ENCODE measurements around the gene BCR.

BCR gene

DNA sequence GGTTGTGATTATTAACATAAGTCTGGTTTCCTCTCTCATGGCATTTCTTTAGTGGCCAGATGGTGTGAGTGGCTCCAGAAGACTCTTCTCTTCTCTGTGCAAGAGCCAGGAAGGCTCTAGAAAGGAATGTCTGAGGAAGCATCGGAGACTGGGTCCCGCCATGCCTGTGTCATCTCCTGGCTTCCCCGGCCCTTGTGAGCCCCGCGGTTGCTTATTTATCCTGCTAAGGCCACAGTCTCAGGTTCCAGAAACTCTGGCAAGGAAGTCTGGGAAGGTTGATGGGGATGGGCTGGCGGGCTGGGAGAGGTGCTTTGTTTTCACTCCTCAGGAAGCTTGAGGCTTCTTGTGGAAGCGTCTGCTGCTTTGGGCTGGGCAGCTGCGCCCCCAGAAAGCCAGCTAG is 18.9 kb downstream of the BCR start:
- no peak for DNase-seq (ENCODE audit: low spot score)

- DNase-seq (ENCODE audit: low spot score): no peak
Observed at GRCh38 chr22:23200898-23201297, 20.6 kb downstream of the BCR start.

DNA sequence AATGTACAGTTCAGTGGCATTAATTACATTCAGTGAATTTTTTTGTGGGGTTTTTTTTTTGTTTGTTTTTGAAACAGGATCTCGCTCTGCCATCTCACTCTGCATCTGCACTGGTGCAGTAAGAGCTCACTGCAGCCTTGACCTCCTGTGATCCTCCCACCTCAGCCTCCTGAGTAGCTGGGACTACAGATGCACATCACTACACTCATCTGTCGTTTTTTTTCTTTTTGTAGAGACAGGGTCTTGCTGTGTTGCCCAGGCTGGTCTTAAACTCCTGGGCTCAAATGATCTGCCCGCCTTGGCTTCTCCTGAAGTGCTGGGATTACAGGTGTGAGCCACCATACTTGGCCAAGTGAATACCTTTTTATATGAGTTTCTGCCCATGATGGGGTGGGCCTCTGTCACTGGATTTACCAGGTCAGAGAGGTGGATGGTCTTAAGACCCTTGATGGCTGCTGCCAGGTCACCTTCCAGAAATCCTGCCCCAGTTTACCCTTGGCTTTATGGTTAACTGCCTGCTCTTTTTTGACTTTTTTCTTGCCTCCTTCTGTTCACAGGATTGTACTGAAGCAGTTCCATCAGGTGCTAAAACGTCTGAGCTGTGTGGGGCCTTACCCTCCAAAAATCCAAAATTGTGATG is 22.6 kb downstream of the BCR start:
- DNase-seq (ENCODE audit: low spot score): no peak

DNA sequence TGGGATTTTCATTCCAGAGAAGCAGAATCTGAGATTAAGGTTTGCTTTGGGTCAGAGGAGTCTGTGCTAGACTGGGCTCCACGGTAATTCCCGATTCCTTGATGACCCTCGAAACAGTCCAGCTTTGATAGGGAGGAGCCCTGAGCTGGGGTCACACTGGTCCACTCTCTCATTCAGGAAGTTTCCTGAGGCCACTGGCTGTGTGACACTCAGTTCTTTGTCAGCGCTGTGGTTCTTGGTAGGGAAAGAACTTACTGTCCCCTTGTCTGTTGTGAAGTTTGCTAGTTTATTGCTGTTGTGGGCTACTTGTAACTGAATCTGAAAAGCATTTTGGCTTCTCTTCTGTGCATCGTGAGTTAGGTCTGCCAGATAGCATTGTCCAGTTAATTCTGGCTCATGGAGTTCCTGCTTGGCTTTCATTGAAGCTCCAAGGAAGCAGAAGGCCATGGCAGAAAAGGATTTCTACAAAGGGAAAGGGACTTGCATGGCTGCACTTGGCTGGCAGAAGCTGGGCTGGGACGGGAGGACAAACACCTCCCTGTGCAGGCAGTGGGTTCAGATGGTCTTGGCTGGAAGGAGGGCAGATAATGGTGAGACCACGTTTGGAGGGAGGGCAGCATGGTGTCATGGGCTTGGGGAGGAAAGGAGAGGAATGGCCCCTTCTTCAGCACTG is 23.3 kb downstream of the BCR start:
- DNase-seq (ENCODE audit: low spot score): no peak

DNA sequence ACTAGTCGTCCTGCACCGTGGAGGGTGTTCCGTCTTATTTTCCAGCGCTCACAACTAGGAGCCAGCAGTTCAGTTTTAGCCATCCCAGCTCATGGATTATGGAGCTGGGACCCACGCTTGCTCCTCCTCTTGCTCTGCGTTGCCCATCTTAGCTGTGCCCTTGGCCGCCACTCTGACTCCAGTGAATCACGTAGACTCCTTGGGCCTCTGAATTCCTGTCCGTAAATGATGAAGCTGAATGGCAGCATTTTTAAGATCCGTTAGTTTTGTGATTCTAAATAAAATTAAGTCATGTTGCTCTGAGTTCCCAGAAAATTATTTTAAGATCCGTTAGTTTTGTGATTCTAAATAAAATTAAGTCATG is 23.8 kb downstream of the BCR start:
- DNase-seq (ENCODE audit: low spot score): peak; percentile 37

GRCh38 chr22:23204541-23205157 is 24.3 kb downstream of the BCR start:
- DNase-seq (ENCODE audit: low spot score): peak; percentile 54

- DNase-seq (ENCODE audit: low spot score): no peak
Observed at GRCh38 chr22:23205339-23206049, 25.2 kb downstream of the BCR start.

- DNase-seq (ENCODE audit: low spot score): no peak
Observed at GRCh38 chr22:23206915-23207314, 26.6 kb downstream of the BCR start.

- no peak for DNase-seq (ENCODE audit: low spot score)
Observed at GRCh38 chr22:23207729-23208393, 27.6 kb downstream of the BCR start.

DNA sequence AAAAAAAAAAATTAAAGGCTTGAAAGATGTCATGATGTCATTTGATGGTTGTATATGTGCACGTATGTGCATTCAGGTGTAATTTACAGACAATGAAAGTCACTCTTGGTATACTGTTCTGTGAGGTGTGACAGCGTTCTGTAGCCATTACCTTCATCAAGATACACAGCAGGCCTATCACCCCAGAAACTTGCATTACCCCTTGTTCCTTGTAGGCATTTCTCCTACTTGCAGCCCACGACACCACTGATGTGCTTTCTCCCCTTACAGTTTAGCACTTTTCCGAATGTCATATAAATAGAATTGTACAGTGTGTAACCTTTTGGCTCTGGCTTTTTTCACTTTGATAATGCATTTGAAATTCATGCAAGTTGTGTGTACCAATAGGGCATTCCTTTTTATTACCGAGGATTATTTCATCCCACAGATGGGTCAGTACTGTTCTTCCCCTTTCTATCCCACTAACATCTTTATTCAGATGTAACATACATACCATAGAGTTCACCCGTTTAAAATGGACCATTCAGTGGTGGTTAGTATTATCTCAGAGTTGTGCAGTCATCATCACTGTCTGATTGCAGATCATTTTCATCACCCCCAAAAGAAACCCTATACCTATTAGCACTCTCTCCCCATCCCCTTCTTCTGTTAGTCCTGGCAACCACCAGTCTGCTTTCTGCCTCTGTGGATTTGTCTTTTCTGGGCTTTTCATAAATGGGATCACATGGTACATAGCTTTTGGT is 30.3 kb downstream of the BCR start:
- no peak for DNase-seq (ENCODE audit: low spot score)

DNA sequence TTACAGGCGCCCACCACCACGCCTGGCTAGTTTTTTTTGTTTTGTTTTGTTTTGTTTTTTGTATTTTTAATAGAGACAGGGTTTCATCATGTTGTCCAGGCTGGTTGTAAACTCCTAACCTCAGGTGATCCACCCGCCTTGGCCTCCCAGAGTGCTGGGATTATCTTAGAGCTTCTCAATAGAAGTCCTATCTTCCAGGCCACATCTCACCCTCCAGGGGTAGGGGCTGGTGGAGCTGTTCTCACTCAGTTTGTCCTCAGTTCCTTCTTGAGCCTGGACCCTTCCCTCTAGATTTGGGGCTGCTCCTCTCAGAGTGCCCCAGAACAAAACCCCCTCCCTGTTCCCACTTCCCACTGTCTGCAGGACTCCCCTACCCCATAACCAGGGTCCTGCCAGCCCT is 31.3 kb downstream of the BCR start:
- no peak for DNase-seq (ENCODE audit: low spot score)

- no peak for DNase-seq (ENCODE audit: low spot score)
Observed at GRCh38 chr22:23212061-23213021, 32.0 kb downstream of the BCR start.

DNA sequence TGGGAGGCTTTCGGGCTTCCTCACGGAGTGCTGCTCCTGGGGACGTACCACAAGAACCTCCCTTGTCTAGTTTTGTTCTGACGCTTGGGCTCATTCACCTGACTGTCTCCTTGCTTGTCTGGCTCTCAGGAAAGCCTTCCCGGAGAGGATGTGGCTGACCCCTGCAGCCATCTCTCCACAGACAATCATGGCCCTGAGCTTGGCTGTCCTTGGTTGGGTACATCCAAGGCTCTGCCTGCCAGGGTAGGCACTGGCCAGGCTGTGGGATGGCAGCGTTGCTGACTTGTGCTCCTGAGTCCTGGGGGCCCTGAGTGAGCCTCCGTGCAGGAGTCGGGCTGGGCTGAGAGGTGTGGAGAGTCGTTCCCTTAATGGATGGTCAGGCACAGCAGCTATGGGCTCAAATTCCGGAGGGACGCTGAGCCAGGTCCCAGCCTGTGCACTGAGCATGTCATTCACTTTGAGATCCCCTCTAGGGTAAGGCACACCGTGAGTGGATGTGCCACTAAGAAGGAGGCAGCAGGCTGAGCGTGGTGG is 32.8 kb downstream of the BCR start:
- DNase-seq (ENCODE audit: low spot score): no peak

DNA sequence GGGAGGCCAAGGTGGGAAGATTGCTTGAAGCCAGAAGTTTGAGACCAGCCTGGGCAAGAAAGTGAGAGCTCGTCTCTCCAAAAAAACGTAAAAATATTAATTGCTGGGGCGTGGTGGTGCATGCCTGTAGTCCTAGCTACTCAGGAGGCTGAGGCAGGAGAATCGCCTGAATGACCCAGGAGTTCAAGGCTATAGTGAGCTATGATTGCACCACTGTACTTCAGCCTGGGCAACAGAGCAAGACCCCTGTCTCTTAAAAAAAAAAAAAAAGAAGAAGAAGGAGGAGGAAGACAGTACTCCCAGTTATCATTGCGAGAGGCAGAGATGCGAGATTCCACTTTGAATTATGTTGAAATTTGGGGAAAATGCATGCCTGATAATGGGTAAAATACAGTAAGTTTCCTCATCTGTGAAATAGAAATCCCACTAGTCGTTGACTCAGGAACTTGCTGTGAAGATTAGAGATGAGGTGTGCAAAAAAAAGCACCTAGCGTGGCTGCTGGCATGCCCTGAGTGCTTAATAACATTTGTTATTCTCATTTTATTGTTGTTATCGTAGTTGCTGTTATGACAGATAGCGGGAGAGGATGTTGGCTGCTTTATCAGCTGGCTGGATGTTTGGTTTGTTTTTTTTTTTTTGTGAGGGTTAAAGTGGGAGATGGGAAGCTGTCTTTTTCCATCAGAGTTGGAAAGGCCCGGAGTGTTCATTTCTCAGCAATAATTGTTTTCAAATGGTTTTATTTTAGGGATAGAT is 33.4 kb downstream of the BCR start:
- no peak for DNase-seq (ENCODE audit: low spot score)

DNA sequence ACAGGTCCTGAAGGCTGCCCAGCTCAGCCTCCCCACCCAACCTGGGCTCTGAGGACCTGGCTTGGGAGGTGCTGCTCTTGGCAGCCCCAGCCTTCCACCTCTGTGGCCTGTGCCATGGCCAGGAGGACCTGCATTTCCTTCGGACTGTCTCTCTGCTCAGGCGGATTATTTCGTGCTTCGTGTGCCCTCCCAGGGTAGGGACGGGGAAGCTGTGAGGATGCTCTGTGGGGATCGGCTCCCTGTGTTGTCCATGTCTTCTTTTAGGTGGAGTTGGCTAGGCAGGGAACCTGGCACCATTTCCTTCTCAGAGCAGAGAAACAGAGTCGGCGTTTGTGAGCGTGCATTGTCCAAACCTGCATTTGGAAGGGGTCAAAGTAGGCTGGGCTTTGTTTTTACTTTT is 34.1 kb downstream of the BCR start:
- no peak for DNase-seq (ENCODE audit: low spot score)

DNA sequence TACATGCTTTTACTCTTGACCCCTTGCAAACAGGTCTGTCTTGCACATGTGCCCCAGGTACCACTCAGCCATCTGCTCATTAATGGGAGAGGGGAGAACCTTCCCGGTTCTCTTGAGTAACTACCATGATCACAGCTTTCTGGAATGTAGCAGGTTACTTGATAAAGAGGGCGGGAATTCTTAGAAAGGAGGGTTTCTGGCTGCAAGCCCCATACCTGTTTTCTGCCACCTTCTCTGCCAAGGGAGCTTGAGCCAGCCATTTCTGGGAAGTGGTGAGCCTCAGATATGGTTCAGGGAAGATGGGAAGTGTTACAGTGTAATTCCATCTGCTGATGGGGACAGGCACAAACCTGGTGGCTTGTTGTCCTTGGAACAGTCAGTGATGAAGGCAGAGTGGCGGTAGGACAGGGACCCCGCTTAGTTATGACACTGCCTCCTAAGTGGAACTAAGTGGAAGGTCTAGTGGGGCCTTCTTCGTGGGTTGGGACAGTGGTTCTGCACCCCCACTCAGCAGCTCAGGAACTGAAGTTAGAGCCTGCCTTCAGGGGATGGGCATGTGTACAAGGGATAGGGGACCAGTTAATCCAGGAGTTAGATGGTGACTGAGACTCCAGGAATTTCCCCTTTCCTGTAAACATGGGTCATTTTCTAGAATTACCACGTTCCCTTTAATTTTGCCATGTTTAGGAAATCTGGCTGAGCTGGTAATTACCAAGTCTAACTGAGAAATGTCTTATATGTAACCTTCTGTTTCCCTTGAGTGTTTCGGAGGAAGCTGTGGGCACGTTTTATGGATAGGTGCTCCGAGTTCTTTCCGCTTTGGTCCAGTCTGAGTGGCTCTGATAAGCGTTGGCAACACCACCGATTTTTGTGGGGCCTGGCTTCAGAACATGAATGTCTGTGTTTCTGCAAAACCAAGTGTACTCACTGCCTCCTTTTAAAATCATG is 35.3 kb downstream of the BCR start:
- DNase-seq (ENCODE audit: low spot score): peak; percentile 55

DNA sequence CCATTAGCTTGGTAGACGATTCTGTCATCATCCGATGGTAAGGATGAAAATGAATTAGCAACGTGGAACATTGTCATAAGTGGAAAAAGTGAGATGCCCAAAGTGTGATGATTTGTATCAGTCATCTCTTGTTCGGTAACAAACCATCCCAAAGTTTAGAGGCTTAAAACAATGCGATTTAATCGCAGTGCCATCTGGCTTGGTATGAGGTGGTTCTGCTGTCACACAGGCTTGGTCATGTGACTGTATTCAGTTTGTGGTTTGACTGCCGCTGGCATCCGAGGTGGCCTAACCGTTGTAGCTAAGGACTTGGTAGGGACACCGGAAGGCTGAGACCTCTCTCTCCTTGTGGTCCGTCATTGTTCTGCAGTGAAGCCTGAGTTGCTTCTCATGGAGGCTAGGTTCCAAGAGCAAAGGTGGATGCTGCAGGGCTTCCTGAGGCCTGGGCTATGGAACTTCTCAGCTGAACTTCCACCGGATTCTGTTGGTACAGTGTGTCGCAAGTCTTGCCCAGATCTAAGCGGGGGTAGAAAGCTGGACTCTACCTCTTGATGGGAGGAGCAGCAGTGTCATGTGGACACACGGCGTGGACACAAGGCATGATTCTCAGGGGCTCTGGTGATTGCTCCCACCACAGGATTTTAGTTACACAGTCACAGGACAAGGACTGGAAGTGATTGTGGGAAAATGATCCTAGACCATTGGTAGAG is 36.3 kb downstream of the BCR start:
- DNase-seq (ENCODE audit: low spot score): no peak

Data from GM03348 (cell line).